ENCODE data around the gene CSRNP3.

Gene CSRNP3

DNA sequence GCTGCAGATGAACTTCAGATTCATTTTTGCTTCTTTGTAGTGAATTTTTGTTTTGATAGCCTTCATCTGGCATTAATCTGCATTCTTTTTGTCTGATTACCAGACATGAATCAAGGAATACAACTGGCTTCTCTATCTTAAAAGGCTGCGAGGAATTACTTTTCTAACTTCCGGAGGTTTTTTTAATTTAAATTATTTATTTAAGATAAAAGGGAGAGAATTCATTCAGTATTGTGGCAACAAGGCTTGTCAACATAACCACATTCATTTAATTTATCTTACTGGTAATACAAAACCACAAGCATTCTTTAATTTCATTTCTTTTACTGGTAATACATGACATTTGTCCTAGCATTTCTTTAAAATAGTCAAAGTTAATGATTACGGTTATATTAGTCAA is 36.0 kb downstream of the CSRNP3 start:
- no peaks in the 10 kb centered on the region for H3K4me1 ChIP-seq (ENCODE audit: insufficient read depth, low read length, severe bottlenecking)
- H3K4me2 ChIP-seq (ENCODE audit: low read length) = no peak overlapping the region
- no peak overlapping the region for H2AFZ ChIP-seq (ENCODE audit: low read length)
- H3K4me3 ChIP-seq (ENCODE audit: low read depth, low read length, poor library complexity, severe bottlenecking) = no peak overlapping the region
- H3K27me3 ChIP-seq (ENCODE audit: insufficient read depth, low read length) = no peaks in the 10 kb centered on the region
- H3K36me3 ChIP-seq (ENCODE audit: insufficient read depth, low read length) = no peaks in the 10 kb centered on the region
- no peak overlapping the region for H3K27ac ChIP-seq (ENCODE audit: low read depth, low read length, poor library complexity, severe bottlenecking)
- no peaks in the 10 kb centered on the region for H3K9me2 ChIP-seq (ENCODE audit: low read depth, low read length)
- no peaks in the 10 kb centered on the region for H3F3A ChIP-seq (ENCODE audit: insufficient read depth, low read length)
- no peak overlapping the region for H3K9ac ChIP-seq (ENCODE audit: low read length)
- TF ChIP-seq, protein P1, sequence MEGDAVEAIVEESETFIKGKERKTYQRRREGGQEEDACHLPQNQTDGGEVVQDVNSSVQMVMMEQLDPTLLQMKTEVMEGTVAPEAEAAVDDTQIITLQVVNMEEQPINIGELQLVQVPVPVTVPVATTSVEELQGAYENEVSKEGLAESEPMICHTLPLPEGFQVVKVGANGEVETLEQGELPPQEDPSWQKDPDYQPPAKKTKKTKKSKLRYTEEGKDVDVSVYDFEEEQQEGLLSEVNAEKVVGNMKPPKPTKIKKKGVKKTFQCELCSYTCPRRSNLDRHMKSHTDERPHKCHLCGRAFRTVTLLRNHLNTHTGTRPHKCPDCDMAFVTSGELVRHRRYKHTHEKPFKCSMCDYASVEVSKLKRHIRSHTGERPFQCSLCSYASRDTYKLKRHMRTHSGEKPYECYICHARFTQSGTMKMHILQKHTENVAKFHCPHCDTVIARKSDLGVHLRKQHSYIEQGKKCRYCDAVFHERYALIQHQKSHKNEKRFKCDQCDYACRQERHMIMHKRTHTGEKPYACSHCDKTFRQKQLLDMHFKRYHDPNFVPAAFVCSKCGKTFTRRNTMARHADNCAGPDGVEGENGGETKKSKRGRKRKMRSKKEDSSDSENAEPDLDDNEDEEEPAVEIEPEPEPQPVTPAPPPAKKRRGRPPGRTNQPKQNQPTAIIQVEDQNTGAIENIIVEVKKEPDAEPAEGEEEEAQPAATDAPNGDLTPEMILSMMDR (IDR thresholded peaks at IDR 0.05; ENCODE audit: low read length) = no peak
- no peak for TF ChIP-seq EZH2 (IDR thresholded peaks at IDR 0.05; ENCODE audit: borderline replicate concordance, low read length)
- no peaks in the 10 kb centered on the region for H3K9me3 ChIP-seq (ENCODE audit: low read length)
- no peaks in the 10 kb centered on the region for H3K79me2 ChIP-seq (ENCODE audit: insufficient read depth, low read length)
- no peaks in the 10 kb centered on the region for H4K20me1 ChIP-seq (ENCODE audit: insufficient read depth, low read length)

DNA sequence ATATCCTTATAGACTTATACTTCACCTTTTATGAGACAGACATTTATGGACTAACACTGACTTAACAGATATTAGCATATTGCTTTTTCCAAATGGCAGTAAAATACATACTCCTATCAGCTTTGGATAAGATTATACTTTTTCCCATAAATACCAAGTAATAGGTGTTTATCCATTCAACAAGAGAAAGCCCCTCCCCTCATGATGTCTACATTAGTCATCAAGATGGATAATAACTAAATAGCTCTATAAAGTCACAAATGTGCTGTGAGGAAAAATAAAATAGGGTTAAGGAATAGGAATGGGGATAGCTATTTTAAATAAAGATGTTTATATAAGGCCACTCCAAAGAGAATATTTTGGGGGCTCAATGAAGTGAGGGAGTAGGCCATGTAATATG is 39.4 kb downstream of the CSRNP3 start:
- no peak for TF ChIP-seq EZH2 (IDR thresholded peaks at IDR 0.05; ENCODE audit: borderline replicate concordance, low read length)
- TF ChIP-seq, protein P1 (IDR thresholded peaks at IDR 0.05; ENCODE audit: low read length) = no peak
- no peaks in the 10 kb centered on the region for H3K4me1 ChIP-seq (ENCODE audit: insufficient read depth, low read length, severe bottlenecking)

DNA sequence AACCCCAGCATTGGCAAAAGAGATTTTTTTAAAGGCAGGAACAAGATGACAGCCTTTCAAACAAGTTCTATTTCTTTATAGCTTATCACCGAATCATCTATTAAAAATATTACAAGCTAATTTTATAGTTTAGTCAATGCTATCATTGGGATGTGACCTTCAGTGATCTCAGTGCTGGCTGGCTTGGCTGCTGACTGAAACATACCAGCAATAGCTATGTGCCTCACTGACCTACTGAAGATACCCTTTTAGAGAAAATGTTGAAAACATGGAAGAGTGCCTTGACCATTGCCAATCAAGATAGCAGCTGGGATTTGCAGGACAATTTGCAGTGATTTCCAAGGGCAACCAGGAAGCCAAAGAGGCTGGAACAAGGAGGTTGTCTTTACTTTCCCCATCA is 44.0 kb downstream of the CSRNP3 start:
- TF ChIP-seq EZH2 (IDR thresholded peaks at IDR 0.05; ENCODE audit: borderline replicate concordance, low read length) = no peak
- TF ChIP-seq, protein P1 (IDR thresholded peaks at IDR 0.05; ENCODE audit: low read length) = no peak

More for the DNA sequence above, 39.4 kb downstream of the CSRNP3 start:
- Histone ChIP-seq H3F3A (ENCODE audit: insufficient read depth, low read length) (no peaks in the 10 kb centered on the region), H3K79me2 (ENCODE audit: insufficient read depth, low read length) (no peaks in the 10 kb centered on the region), H3K9me2 (ENCODE audit: low read depth, low read length) (no peaks in the 10 kb centered on the region), H3K36me3 (ENCODE audit: insufficient read depth, low read length) (no peaks in the 10 kb centered on the region), H3K4me2 (ENCODE audit: low read length) (no peak overlapping the region), H2AFZ (ENCODE audit: low read length) (no peak overlapping the region), H3K27me3 (ENCODE audit: insufficient read depth, low read length) (no peaks in the 10 kb centered on the region), H4K20me1 (ENCODE audit: insufficient read depth, low read length) (no peaks in the 10 kb centered on the region), H3K27ac (ENCODE audit: low read depth, low read length, poor library complexity, severe bottlenecking) (no peak overlapping the region), H3K9ac (ENCODE audit: low read length) (no peak overlapping the region), H3K9me3 (ENCODE audit: low read length) (no peaks in the 10 kb centered on the region), H3K4me3 (ENCODE audit: low read depth, low read length, poor library complexity, severe bottlenecking) (no peak overlapping the region)

More for the DNA sequence above, 44.0 kb downstream of the CSRNP3 start:
- Histone ChIP-seq H3K4me2 (ENCODE audit: low read length) (no peak overlapping the region), H3K9ac (ENCODE audit: low read length) (no peak overlapping the region), H3K4me3 (ENCODE audit: low read depth, low read length, poor library complexity, severe bottlenecking) (no peak overlapping the region), H3K9me2 (ENCODE audit: low read depth, low read length) (no peaks in the 10 kb centered on the region), H2AFZ (ENCODE audit: low read length) (no peak overlapping the region), H3K4me1 (ENCODE audit: insufficient read depth, low read length, severe bottlenecking) (no peaks in the 10 kb centered on the region), H3K27me3 (ENCODE audit: insufficient read depth, low read length) (no peaks in the 10 kb centered on the region), H3K27ac (ENCODE audit: low read depth, low read length, poor library complexity, severe bottlenecking) (no peak overlapping the region), H3K36me3 (ENCODE audit: insufficient read depth, low read length) (no peaks in the 10 kb centered on the region), H3K79me2 (ENCODE audit: insufficient read depth, low read length) (no peaks in the 10 kb centered on the region), H3F3A (ENCODE audit: insufficient read depth, low read length) (no peaks in the 10 kb centered on the region), H4K20me1 (ENCODE audit: insufficient read depth, low read length) (no peaks in the 10 kb centered on the region), H3K9me3 (ENCODE audit: low read length) (no peaks in the 10 kb centered on the region)

Measured in OCI-LY1 (cell line).